Measurements from ENCODE around the gene KCTD3.

The KCTD3 gene

DNA sequence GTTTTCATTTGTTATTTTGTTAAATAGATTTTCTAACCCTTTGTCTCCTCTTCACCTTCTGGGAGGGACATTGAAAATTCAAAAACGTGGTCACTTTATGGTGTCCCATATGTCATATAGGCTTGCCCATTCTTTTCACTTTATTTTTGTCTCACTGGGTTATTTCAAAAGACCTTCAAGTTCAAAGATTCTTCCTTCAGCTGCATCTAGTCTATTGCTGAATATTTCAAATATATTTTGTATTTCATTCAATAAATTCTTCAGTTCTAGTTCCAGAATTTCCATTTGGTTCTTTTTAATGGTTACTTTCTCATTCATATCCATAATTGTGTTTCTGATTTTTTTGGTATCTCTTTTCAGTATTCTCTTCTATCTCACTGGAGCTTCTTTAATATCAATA, 11.6 kb upstream of the KCTD3 start:
- TF ChIP-seq, protein P1, sequence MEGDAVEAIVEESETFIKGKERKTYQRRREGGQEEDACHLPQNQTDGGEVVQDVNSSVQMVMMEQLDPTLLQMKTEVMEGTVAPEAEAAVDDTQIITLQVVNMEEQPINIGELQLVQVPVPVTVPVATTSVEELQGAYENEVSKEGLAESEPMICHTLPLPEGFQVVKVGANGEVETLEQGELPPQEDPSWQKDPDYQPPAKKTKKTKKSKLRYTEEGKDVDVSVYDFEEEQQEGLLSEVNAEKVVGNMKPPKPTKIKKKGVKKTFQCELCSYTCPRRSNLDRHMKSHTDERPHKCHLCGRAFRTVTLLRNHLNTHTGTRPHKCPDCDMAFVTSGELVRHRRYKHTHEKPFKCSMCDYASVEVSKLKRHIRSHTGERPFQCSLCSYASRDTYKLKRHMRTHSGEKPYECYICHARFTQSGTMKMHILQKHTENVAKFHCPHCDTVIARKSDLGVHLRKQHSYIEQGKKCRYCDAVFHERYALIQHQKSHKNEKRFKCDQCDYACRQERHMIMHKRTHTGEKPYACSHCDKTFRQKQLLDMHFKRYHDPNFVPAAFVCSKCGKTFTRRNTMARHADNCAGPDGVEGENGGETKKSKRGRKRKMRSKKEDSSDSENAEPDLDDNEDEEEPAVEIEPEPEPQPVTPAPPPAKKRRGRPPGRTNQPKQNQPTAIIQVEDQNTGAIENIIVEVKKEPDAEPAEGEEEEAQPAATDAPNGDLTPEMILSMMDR (IDR thresholded peaks at IDR 0.05; ENCODE audit: low read depth, low read length): no peak
- no peak for DNase-seq (ENCODE audit: extremely low read depth, low read depth)

DNA sequence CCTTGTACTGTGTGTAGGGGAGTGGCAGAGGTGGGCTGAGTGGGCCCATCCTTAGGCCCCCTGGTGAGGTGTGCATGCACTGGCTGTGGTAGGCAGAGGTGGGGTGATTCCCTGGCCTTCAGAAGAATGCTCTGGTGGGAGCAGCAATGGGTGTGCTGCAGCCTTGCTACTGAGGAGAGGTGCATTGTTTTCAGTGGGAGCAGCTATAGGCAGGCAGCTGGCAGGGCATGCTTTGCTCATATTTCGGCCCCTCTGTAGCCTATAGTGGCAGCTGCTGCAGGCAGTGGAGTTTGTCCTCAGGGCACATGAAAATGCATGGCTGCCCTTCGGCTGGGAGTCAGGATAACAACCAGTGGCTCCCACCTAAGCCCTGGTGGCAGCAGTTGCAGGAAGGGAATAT, 10.1 kb upstream of the KCTD3 start:
- no peak for DNase-seq (ENCODE audit: extremely low read depth, low read depth)

DNA sequence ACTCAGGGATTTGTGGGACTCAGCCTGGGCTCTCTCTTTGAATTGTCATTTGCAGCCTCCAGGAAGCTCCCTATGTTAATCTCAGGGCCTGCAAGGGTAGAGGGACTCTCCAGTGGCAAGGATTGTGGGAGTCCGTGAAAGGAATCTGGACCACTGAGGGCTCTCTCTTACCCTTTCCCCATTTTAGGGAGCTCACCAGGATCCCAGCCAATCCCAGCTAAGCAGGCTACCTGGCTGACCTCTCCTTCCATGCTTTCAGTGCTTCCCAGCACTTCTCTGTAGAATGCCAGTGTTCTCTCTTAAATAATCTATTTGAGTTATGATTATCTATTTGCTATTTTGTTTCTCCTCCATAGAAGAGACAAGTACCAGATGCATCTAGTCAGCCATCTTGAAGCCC, 9.6 kb upstream of the KCTD3 start:
- DNase-seq (ENCODE audit: extremely low read depth, low read depth): no peak
- TF ChIP-seq, protein P1 (IDR thresholded peaks at IDR 0.05; ENCODE audit: low read depth, low read length): no peak

More for the DNA sequence above, 10.1 kb upstream of the KCTD3 start:
- TF ChIP-seq, protein P1 (IDR thresholded peaks at IDR 0.05; ENCODE audit: low read depth, low read length): no peak

DNA sequence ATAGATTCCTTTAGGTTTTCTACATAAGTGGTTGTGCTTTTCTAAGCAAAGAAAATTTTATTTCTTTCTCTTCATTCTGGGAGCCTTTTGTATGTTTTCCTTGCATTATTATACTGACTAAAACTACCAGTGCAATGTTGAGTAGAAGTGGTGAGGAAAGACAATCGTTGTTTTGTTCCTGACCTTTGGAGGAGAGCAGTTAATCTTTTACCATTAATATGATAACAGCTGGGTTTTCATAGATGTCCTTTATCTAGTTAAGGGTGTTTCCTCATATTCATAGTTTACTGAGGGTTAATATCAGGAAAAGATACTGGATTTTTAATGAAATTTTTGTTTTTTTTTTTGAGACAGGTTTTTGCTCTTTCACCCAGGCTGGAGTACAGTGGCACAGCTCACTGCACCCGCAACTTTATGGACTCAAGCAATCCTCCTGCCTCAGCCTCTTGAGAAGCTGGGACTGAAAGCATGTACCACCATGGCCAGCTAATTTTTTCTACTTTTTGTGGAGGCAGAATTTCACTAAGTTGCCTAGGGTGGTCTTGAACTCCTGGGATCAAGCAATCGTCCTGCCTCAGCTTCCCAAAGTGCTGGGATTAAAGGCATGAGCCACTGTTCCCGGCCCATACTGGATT, 9.0 kb upstream of the KCTD3 start:
- TF ChIP-seq, protein P1 (IDR thresholded peaks at IDR 0.05; ENCODE audit: low read depth, low read length): no peak
- no peak for DNase-seq (ENCODE audit: extremely low read depth, low read depth)

DNA sequence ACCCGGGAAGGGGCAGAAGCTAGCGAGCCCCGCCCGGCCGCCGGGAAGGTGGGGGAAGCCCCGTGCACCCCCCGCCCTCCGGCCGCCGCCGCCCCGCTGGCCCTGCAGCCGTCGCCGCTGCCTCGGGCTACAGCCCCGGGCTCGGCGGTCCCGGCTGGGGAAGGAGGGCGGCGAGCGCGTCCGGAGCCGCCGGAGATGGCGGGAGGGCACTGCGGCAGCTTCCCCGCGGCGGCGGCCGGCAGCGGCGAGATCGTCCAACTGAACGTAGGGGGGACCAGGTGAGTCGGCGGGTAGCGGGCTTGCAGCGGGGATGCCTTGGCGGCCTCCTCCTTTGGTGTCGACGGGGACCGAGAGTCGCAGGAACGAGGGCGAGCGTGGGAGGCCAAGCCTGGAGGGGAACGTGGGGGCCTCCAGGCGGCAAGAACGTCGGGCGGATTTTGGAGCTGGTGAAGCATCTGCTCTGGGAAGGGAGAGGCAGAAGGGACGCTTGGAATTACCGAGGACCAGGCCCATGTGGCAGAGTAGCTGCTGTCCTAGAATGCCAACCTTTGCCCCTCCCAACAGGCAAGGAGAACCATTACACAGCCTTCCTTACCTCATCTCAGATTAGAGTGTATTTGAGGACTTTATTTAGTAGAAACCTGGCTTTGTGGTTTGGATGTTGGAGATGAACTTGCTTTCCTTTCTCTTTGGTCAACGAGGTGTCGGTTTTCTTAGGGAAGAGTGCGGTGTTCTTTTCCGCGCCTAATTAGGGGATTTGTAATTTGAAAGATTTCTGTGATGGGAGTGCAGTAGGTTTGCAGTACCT, 591 bp downstream of the KCTD3 start:
- DNase-seq (ENCODE audit: extremely low read depth, low read depth): no peak

DNA sequence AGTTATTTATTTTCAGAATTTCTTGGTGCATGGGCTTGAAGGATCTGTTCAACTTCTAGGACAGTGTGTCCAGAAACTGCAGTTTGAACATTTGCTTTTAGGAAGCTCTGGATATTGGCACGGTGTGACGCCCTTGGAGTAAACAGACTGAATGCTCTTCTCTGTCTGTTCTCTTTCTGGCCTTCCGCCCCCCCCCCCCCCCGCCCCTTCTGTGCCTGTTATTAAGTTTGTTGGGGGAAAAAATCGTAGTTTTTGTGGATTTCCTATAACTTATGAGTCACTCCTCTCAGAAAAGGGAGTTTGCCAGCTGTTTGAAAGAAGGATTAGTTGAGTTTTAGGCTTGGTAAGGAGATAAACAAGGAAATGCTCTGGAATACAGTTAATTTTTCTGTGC, 1.2 kb downstream of the KCTD3 start:
- peak; percentile 24 for DNase-seq (ENCODE audit: extremely low read depth, low read depth)
- TF ChIP-seq, protein P1 (IDR thresholded peaks at IDR 0.05; ENCODE audit: low read depth, low read length): no peak

More for the DNA sequence above, 591 bp downstream of the KCTD3 start:
- TF ChIP-seq, protein P1 (IDR thresholded peaks at IDR 0.05; ENCODE audit: low read depth, low read length): no peak

All from AG09319 (cell line).